NCI-H2196 (cell line): Measurements from ENCODE around the gene KLHDC2.
"Not testable (repeated sequence)": the region's sequence is repeated elsewhere in the genome, so short reads cannot be mapped to it uniquely, and the experiment has no call there.

Experiments
- DNase-seq: peaks from one replicate; lab custom pipeline; 2025; ENCODE audit not compliant: unreplicated experiment; lab: John Stamatoyannopoulos, UW

KLHDC2 gene, protein sequence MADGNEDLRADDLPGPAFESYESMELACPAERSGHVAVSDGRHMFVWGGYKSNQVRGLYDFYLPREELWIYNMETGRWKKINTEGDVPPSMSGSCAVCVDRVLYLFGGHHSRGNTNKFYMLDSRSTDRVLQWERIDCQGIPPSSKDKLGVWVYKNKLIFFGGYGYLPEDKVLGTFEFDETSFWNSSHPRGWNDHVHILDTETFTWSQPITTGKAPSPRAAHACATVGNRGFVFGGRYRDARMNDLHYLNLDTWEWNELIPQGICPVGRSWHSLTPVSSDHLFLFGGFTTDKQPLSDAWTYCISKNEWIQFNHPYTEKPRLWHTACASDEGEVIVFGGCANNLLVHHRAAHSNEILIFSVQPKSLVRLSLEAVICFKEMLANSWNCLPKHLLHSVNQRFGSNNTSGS

DNA sequence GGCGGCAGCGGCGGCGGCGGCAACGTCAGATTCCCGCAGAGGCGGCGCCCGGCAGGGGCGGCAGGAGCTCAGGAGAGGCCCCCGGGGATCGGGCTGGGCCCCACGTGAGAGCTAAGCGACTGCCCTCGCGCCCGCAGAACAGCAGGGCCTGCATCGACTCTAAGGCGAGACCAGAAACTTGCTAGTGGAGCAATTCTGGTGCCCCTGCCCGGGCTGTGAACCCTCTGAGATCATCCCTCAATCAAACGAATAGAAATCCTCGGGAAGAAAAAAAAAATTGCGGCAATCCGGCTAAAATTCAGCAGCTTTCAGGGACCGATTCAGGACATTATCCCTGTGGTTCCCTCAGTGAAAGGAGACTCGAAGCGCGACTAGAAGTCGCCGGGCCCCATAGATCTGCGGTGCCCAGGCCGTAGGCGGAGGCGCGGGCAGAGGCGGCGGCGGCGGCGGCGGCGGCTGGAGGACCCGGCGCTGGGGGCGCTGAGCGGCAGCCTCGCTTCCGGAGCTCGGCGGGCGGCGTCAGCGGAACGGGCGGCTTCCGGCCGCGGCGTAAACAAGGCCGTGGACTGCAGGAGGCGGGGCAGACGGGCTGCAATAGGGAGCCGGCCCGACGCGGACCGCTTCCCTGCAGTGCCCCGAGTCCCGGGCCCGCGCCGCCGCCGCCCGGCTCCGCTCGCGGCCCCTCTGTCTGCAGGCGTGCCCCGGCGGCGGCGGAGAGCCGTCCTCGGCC is at the start of gene KLHDC2:
Gene KLHDC2 (plus strand): TSS at position 583 of the 730 bp plus-strand sequence. CDS start 316 bp downstream, outside the sequence.
- DNase-seq = peak; percentile 90

DNA sequence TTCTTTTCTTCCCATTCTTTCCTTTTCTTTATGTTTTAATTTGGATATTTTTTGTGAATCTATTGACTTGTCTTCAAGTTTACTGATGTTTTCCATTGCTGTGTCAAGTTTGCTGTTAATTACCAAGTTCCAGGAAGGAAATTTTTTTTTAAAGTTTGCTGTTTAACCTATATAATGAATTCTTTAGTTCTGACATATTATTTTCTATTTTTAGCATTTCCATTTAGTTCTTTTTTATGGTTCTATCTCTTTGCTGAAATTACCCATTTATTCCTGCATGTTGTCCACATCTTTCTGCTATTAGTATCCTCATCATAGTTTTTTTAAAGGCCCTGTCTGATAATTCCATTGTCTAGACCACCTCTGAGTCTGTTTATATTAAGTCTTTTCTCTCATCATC is 47.2 kb upstream of the KLHDC2 start:
- DNase-seq = no peak

DNA sequence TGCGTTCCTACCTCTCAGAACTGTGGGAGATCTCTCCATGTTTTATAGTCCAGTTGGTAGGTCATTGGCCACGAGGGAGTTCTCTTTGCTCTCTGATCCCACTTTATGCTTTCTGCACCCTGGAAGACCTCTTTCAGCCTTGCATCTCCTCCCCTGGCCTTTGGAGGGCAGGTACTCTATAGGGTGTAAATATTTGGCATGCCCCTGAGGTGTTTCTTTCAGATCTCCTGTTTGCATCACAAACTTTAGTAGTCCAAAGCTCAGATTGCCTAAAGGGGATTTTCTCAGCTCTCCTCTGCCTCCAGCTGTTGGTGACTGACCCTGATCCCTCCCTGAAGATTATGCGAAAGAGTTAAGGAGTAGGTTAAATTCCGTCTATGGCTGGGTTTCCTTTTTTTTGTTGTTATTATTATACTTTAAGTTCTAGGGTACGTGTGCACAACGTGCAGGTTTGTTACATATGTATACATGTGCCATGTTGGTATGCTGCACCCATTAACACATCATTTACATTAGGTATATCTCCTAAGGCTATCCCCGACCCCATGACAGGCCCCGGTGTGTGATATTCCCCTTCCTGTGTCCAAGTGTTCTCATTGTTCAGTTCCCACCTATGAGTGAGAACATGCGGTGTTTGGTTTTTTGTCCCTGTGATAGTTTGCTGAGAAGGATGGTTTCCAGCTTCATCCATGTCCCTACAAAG is 46.1 kb upstream of the KLHDC2 start:
- DNase-seq = not testable (repeated sequence)

DNA sequence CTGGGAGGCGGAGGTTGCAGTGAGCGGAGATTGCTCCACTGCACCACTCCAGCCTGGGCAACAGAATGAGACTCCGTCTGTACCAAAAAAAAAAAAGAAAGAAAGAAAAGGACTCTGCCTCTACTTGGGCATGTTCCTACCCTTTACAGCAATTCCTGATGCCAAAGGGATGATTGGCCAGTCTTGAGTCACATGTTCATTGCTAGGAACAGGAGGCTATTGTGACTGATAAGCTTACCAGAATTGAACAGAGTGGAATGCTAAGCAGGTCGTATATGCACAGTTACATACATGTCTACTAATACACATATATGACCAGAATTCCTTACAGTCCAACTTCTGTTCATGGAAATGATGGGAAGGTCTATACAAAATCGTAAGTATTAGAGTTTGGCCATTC is 40.8 kb upstream of the KLHDC2 start:
- DNase-seq = no peak

DNA sequence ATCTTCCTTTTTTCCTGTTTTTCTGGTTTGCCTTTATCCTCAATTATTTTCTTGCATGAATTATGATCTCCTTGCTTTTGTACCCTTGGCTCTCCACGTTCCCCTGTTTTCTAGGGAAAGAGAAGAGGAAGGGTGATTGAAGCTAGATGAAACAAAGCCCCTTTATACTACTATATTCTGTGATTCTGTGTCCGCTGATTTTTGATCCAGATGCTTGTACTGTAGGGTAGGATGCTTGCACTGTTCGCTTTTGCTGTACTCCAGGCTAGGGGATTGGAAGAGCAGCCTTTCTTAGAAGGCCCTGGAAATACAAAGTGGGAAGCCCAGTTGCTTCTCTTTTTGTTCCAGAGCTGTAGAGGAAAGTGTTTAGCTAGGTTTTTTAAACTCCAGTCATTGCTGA is 35.1 kb upstream of the KLHDC2 start:
- DNase-seq = no peak

DNA sequence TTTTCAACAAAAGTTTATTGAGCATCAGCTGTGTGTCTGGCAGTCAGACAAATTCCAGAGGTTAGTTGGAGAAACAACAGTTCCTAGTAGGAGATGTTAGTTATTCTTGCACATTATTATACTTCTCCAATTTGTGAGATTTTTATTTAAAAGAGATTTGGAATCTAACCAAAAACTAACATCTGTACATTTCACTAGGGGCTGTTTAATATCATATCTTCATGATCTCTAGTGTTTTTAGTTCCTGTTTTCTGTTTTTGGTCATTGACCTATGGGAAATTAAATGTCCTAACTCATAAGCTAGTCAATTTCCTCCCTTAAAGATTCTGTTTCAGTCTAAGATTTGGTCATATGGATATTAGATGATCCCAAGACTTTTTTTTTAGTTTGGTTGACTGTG is 34.1 kb upstream of the KLHDC2 start:
- DNase-seq = no peak

DNA sequence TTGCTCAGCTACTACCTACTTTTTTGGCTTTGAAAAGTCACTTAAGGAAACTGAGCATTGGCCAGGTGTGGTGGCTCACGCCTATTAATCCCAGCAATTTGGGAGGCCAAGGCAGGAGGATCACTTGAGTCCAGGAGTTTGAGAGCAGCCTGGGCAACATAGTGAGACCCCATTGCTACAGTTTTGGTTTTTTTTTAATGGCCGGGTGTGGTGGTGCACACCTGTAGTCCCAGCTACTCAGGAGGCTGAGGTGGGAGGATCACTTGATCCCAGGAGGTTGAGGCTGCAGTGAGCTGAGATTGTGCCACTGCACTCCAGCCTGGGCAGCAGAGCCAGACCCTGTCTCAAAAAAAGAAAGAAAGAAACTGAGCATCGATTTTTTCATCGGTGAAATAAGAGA is 32.3 kb upstream of the KLHDC2 start:
- DNase-seq = not testable (repeated sequence)

DNA sequence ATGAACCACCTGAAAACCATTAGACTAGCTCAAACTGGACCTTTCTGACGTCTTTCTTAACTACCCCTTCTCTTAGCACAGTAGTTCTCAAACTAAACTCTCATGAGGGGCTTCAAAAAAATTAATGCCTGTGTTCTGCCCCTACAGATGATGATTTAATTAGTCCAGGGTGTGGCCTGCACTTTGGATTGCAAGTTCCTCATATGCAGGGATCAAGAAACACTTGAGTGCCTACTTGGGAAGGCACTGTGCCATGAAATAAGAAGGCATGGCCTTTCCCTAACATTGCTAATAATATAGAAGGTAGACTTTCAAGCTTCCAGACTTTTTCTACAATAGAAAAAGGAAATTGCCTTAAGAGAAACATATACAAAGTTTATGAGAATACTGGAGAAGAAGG is 22.8 kb upstream of the KLHDC2 start:
- DNase-seq = no peak

DNA sequence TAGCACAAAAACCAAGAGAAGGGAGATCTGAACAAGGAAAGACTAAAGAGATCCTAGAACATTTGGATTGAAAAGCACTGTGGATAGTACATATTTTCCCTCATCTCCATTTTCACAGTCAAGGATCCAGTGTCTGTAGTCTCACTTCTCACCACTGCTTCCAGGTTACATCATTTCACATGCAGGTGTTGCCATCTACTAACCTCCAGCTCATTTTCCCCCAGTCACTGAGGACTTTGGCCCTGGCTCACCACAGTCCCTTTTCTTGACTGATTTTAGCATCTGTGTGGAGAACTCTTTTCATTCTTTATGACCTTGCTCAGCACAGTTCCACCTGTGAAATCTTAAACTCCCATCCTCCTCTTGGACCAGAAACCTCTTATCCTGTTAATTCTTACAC is 21.5 kb upstream of the KLHDC2 start:
- DNase-seq = not testable (repeated sequence)

DNA sequence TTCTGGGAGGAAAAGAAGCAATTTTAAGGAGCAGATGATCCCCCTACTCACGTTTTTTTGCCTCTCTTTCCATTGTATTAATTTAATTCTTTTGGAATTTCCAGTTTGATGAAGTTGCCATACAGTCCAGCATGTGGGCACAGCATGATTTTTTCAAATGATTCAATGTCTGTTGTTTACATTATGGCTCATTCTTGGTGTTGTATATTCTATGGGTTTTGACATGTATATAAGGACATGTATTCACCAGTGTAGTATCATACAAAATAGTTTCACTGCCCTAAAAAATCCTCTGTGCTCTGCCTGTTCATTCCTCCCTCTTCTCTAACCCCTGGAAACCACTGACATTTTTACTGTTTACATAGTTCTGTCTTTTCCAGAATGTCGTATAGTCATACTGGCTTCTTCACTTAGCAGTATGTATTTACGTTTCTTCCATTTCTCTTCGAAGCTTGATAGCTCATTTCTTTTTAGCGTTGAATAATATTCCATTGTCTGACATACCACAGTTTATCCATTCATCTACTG is 13.3 kb upstream of the KLHDC2 start:
- no peak for DNase-seq

DNA sequence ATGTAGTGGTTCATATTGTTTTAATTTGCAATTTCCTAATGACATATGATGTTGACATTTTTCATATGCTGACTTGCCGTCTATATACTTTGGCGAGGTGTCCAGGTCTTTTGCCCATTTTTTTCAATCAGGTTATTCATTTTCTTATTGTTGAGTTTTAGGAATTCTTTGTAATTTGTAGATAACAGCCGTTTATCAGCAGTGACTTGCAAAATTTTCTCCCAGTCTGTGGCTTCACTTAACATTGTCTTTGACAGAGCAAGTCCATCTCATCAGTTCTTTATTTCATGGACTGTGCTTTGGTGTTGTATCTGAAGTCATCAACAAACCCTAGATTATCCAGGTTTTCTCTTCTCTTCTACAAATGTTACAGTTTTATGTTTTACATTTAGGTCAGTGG is 12.6 kb upstream of the KLHDC2 start:
- no peak for DNase-seq

DNA sequence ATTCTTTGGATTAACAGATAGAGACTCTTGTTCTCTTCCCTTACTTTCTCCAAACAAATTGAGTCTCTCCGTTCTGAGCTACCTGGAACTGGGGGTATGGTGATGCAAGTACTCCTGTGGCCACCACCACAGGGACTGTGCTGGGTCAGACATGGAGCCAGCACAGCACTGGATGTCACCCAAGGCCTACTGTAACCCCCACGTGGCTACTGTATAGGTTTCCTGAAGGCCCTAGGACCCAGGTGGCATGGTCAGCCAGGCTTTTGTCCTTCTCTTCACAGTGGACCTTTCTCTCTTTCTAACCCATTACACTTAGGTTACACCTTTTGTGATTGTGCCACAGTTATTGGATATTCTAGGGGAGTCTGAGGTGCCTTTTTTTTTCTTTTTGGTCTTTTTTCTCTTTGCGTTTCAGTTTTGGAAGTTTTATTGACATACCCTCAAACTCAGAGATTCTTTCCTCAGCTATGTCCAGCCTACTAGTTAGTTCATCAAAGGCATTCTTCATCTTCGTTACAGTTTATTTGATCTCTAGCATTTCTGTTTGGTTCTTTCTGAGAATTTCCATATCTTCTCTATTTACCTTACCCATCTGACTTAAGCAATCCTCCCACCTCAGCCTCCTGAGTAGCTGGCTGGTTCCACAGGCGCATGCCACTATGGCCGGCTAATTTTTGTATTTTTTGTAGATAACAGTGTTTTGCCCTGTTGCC is 6.0 kb upstream of the KLHDC2 start:
- DNase-seq = no peak

DNA sequence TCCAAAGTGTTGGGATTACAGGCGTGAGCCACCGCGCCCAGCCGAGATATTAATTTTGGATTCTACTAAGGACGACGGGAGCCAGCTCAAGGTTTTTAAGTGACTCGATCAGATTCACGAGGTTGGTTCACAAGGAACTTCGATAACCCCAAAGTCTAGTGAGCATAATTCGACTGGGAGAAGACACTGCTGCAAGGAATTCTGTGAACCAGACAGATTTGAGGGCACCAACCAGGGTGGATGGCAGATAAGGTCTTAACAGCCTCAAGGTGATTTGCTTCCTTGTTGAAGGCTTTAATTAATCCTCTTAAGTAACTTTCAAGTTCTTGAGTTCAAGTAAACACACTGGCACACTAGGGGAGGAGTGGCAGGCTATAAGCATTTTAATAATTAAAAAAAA is 1.1 kb upstream of the KLHDC2 start:
- no peak for DNase-seq

DNA sequence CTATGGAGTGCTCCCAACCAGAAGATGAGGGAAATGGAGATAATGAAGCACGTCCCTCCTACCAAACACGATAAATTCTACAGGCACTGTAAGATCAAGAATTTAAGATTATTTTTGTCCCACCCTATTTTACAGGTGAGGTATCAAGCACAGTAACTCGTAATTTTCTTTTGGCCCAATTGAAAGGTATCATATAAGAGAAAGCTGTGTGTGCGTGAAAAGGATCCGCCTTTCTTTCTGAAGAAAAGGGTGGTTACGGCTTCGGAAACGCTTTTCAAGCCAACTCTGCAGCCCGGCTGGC is 733 bp upstream of the KLHDC2 start:
- no peak for DNase-seq

DNA sequence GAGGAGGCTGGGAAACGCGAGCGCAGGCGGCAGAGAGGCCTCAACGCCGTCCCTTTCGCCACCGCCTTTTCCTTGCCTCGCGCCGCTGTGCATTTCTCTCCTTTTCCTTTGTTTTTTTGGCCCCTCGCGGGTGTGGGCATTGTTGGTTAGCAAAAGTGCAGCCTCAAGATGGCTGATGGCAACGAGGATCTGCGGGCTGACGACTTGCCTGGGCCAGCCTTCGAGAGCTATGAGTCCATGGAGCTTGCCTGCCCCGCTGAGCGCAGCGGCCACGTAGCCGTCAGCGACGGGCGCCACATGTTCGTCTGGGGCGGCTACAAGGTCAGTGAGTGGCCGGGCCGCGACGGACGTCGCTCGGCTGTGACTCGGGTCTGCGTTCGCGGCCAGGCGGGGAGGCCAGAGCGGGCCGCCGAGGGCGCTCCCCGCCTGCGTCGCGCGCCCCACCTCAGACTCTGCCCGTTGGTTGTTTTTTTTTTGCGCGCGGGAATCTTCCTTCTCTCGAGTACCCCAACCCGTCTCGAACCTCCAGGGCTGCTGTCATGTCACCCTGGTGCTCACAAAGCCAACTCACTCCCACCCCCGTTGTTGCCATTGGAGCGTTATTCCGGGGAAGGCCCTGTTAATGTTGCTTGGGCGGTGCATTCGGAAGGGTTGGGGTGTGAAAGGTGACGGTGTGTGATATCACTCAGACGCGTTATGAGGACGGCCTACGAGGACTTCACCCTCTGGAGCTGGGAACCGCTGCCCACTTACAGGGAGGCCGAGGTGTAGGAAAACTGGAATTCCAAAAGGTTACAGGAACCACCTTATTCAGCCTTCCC is 558 bp downstream of the KLHDC2 start:
- peak; percentile 48 for DNase-seq

DNA sequence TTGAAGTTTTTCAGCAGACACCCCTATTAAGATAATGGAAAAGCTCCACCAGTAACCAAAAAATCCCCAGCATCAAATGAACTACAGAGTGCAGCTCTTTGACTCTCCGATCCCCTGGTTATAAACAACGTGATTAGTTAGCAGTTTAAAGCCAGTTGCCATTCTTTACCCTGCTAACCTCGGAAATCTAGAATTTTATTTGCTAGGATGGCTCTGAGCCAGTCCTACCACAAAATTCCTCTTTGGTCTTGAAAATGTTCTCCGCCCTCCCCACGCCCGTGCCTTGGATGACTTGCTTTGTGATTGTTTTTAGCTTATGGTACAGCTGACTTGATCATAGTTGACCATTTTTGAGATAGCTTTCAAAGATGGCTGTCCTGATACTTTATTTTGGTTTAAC is 1.2 kb downstream of the KLHDC2 start:
- no peak for DNase-seq

DNA sequence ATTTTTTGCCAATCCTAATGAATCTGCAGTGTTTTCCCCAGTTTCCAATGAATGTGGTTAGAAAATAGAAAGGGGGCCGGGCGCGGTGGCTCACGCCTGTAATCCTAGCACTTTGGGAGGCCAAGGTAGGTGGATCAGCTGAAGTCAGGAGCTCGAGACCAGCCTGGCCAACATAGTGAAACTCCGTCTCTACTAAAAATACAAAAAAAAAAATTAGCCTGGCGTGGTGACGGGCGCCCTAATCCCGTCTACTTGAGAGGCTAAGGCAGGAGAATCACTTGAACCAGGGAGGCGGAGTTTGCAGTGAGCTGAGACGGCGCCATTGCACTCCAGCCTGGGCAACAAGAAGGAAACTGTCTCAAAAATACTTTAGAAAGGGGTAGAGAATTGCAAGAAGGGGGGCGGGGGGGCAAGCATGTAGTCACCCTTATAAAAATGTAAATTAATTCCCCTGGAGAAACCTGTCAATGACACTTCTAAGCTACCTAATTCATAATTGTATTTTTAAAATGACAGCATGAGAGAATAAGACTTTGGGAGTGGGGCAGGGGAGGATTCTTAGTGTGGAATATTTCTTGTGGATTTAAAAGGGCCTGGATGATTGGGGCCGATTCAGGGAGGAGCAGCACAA is 1.7 kb downstream of the KLHDC2 start:
- no peak for DNase-seq

DNA sequence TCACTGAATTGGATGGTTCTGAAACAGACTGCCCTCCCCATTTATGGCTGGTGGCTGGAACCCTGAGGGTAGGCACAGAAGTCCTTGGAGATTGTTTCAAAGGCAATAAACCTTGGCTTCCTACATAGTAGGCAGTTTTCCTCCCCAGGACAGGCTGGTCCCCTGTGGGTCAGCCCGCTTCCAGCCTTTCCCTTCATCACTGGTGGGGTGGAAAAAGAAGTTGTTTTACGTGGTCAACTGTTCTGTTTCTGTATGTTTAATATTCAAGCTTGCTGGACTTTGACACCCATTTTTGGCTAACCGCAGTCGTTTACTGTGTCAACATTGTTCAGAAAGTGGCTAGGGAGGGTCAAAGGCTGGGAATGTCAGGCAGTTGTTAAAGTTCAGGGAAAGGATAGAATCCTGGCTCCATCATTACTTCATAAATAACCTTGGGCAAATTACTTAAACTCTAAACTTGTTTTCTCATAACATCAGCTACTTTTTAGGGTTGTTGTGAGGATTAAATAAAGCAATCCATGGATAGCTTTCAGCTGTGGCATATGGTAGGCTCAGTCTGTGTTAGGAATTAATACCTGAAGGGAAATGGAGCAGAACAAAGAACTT is 2.4 kb downstream of the KLHDC2 start:
- no peak for DNase-seq

DNA sequence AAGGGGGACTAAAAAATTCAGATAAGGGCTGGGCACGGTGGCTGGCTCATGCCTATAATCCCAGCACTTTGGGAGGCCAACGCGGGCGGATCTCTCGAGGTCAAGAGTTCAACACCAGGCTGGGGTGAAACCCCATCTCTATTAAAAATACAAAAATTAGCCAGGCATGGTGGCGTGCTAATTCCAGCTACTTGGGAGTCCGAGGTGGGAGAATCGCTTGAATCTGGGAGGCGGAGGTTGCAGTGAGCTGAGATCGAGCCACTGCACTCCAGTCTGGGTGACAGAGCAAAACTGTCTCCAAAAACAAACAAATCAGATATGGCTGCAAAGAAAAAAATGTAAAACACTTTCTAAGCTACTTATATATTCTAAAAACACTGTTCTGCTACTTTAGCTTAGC is 3.7 kb downstream of the KLHDC2 start:
- not testable (repeated sequence) for DNase-seq
